22Rv1 (cell line): ENCODE measurements around the gene CDK3.

Experiments used
- H3K27ac ChIP-seq: fragments of 450-650 bp; 2 replicates; pipeline ENCODE4 v1.5.1; 2017
- CTCF ChIP-seq: fragments of 450-650 bp; IDR thresholded peaks from 2 replicates; pipeline ENCODE4 v1.5.1; 2017; ENCODE audit warnings: mild to moderate bottlenecking
- ZFX ChIP-seq: fragments of 450-650 bp; IDR thresholded peaks from 2 replicates; pipeline ENCODE4 v1.6.1; 2017; ENCODE audit warnings: antibody characterized with exemption, borderline replicate concordance

Gene CDK3

DNA sequence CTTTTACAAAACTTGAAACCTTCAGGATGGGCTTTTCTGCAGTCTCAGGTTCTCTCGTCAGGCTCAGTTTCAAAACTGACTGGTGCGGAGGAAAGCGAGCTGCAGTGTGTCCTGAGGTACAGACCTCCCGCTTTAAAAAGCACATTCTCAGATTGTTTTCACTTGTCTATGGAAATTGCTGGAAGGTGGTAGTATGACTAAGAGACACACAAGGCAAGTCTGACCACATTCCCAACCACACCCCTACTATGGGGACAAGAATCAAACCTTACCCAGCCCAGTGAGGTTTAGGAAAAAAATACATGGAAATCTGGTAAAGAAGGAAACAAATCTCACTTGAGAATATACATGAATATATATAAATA lies 53.4 kb downstream of the CDK3 start:
- TF ChIP-seq CTCF, result no peak
- TF ChIP-seq ZFX, result no peak
- no peak overlapping the region for H3K27ac ChIP-seq
